Esophagus muscularis mucosa (tissue), 4 donors: Measurements from ENCODE around the gene SH3D19. TPM values are rescaled to one million over a fixed set of nuclear protein-coding genes. Genes with fewer than 3 reads are reported as not detected.

Experiments
- DNase-seq: peaks from one replicate; pipeline ENCODE4 v3.0.0-alpha.2; 2017; ENCODE audit errors: extremely low spot score
- H3K27ac ChIP-seq, 4 donors: fragments of 200-600 bp; sonication (generic); replicated peaks in 1 of 4; 1 replicate in 3 of 4; 2 replicates in 1 of 4; pipeline ENCODE4 v1.5.1; 2016 to 2019; ENCODE audit warnings: mild to moderate bottlenecking in 1 of 4
- H3K27me3 ChIP-seq, 4 donors: fragments of 200-600 bp; sonication (generic); one replicate each; pipeline versions ENCODE4 v1.5.1 to v1.6.0; 2016 to 2019
- H3K36me3 ChIP-seq, 4 donors: fragments of 200-600 bp; sonication (generic); one replicate each; pipeline ENCODE4 v1.5.1; 2016 to 2019
- H3K4me1 ChIP-seq, 4 donors: fragments of 200-600 bp; sonication (generic); one replicate each; pipeline ENCODE4 v1.5.1; 2016 to 2019
- H3K4me3 ChIP-seq, 4 donors: fragments of 200-600 bp; sonication (generic); 1 replicate in 2 of 4; 2 replicates in 2 of 4; pipeline ENCODE4 v1.5.1; 2016 to 2019; ENCODE audit warnings: mild to moderate bottlenecking in 4 of 4, moderate library complexity in 1 of 4
- H3K9me3 ChIP-seq, 4 donors: fragments of 200-600 bp; sonication (generic); 1 replicate in 3 of 4; 2 replicates in 1 of 4; pipeline ENCODE4 v1.5.1; 2016 to 2019
- EP300 ChIP-seq: sonication (generic); formaldehyde crosslinking; IDR thresholded peaks from one replicate; pipeline ENCODE4 v1.6.1; 2017; ENCODE audit warnings: antibody characterized with exemption
- POLR2A ChIP-seq: fragments of 450-650 bp; IDR thresholded peaks from one replicate; pipeline ENCODE4 v1.6.1; 2017; ENCODE audit warnings: antibody characterized with exemption, moderate library complexity, mild to moderate bottlenecking, low read depth
- POLR2AphosphoS5 ChIP-seq, 2 donors: sonication (generic); formaldehyde crosslinking; IDR thresholded peaks; one replicate each; pipeline ENCODE4 v1.6.1; 2017; ENCODE audit warnings: antibody characterized with exemption in 2 of 2
- WGBS: methylation state at CpG from one replicate; pipeline ENCODE4 v1.1.5; 2018; 5-methylcytosine and 5-hydroxymethylcytosine counted together
- intact Hi-C: fragments of 100-400 bp; cut with DNase I; formaldehyde crosslinking; loops from one replicate; pipeline ENCODE4 v1.15.1; 2023
- total RNA-seq, 4 donors: library from RNA; depleted of rRNA; stranded (reverse); fragments of >200 nt; gene quantifications; one replicate each; pipeline versions ENCODE4 v1.1.0 to v1.2.1, GENCODE V29; 2016
- TF ChIP-seq, protein P1 (sequence below), 3 experiments: fragments of 200-600 bp in 2 of 3; fragments of 450-650 bp in 1 of 3; sonication (generic) in 2 of 3; IDR thresholded peaks; one replicate each; pipeline ENCODE4 v1.5.1; 2017 to 2019; ENCODE audit warnings: antibody characterized with exemption in 3 of 3, mild to moderate bottlenecking in 2 of 3, moderate library complexity in 1 of 3

The SH3D19 gene
- total RNA-seq, 4 donors from 2014 or later: 115 to 186 (median 177) TPM

DNA sequence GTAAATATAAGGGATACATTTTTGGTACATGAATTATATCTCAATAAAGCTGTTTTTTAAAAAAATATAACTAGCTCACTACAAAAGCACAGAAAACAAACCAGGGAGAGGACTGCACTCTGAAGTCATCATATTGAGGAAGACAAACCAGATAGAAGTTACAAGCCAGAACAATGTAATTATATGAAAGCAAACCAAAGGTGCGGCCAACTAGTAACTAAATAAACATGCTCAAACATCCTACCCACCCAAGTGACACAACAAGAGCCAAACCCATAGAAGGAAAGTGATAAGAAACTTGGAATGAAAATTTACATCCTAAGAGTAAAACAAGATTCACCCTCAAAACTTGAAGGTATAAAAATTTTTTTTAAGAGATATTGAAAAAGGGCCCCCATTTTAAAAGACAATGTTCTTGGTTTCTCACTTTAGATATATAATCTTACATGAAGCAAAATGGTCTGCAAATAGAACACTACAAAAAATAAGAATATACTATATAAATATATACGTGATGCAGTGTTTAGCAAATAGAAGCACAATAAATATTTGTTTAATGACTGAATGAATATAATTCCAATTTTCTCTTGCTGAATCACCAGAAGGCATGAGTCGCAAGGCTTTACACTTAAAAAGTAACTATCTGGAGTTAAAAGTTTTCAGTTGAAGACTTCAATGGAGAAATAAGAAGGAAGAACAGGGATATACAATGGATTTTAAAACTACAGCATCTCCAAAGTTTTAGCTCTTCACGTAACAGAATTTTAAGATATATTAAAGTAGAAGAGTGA lies 4.0 kb upstream of the SH3D19 start:
- H3K9me3 ChIP-seq: no peaks in the 10 kb centered on the region
- no peak for DNase-seq
- TF ChIP-seq EP300: no peak
- no peak for TF ChIP-seq POLR2AphosphoS5 (IDR thresholded peaks at IDR 0.05)
- TF ChIP-seq, protein P1, sequence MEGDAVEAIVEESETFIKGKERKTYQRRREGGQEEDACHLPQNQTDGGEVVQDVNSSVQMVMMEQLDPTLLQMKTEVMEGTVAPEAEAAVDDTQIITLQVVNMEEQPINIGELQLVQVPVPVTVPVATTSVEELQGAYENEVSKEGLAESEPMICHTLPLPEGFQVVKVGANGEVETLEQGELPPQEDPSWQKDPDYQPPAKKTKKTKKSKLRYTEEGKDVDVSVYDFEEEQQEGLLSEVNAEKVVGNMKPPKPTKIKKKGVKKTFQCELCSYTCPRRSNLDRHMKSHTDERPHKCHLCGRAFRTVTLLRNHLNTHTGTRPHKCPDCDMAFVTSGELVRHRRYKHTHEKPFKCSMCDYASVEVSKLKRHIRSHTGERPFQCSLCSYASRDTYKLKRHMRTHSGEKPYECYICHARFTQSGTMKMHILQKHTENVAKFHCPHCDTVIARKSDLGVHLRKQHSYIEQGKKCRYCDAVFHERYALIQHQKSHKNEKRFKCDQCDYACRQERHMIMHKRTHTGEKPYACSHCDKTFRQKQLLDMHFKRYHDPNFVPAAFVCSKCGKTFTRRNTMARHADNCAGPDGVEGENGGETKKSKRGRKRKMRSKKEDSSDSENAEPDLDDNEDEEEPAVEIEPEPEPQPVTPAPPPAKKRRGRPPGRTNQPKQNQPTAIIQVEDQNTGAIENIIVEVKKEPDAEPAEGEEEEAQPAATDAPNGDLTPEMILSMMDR (IDR thresholded peaks at IDR 0.05): no peak
- no peak for TF ChIP-seq POLR2A
- H3K4me1 ChIP-seq: peaks cover 0 to 12% (median 6%) of the 10 kb centered on the region in 4 donors
- H3K4me3 ChIP-seq: no peak overlapping the region
- H3K36me3 ChIP-seq: no peaks in the 10 kb centered on the region
- no peak overlapping the region for H3K27ac ChIP-seq
- intact Hi-C loops: loop anchor here (10.0 kb wide), 1 partner anchor 165 kb away; no protein-coding TSS in a partner anchor
- no peaks in the 10 kb centered on the region for H3K27me3 ChIP-seq
- whole genome bisulfite sequencing: 92% methylated on average over 4 of the region's 4 CpGs

DNA sequence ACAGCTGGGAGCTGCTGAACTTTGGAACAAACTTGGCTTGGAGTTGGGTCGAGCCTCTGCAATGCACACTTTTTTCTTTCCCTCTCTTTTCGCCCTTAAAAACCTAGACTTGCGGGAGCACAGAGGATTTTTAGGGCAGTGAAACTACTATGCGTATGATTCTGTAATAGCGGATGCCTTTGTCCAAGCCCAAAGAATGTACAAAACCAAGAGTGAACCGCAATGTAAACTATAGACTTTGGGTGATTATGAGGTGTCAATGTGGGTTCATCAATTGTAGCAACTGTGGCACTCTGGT lies 493 bp upstream of the SH3D19 start:
- intact Hi-C loops: loop anchor here (10.0 kb wide), 1 partner anchor 161 kb away; no protein-coding TSS in a partner anchor
- 41% methylated on average over 6 of the region's 6 CpGs for WGBS
- TF ChIP-seq, protein P1 (IDR thresholded peaks at IDR 0.05): no peak
- TF ChIP-seq EP300: no peak
- TF ChIP-seq POLR2A: no peak
- TF ChIP-seq POLR2AphosphoS5 (IDR thresholded peaks at IDR 0.05): no peak
- no peaks in the 10 kb centered on the region for H3K36me3 ChIP-seq
- H3K9me3 ChIP-seq: no peaks in the 10 kb centered on the region
- H3K27ac ChIP-seq: peak overlapping the region; percentile 95 to 98 (median 96)
- no peaks in the 10 kb centered on the region for H3K27me3 ChIP-seq
- peaks cover 26 to 47% (median 37%) of the 10 kb centered on the region in 4 donors for H3K4me1 ChIP-seq
- peak overlapping the region; percentile 85 to 90 (median 87) for H3K4me3 ChIP-seq
- no peak for DNase-seq

DNA sequence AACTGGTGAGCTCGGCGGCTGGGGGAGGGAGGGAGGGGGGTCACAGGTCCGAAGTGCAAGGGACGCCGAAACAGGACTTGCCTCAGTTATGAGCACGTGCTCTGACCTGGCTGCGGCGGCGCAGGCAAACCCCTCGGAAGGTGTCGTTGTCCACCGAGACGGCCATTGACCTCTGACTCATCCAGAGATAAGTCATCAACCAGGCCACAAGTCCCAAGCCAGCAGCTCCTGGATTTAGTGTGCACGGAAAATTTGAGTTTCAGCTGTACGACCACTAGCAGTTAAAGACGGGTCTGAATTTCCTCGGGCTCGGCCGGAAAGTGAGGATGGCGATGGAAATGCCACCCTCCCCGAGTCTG lies 674 bp downstream of the SH3D19 start:
- H3K27me3 ChIP-seq: no peaks in the 10 kb centered on the region
- DNase-seq: no peak
- H3K36me3 ChIP-seq: no peaks in the 10 kb centered on the region
- 8% methylated on average over 6 of the region's 21 CpGs for WGBS
- intact Hi-C loops: loop anchor here (5.0 to 10.0 kb wide), 2 partner anchors 160 to 212 kb away; no protein-coding TSS in a partner anchor
- peak overlapping the region; percentile 95 to 98 (median 96) for H3K27ac ChIP-seq
- no peaks in the 10 kb centered on the region for H3K9me3 ChIP-seq
- H3K4me1 ChIP-seq: peaks cover 26 to 59% (median 46%) of the 10 kb centered on the region in 4 donors
- TF ChIP-seq POLR2AphosphoS5 (IDR thresholded peaks at IDR 0.05): peak; percentile 35 to 48
- no peak for TF ChIP-seq POLR2A
- TF ChIP-seq EP300: no peak
- TF ChIP-seq, protein P1 (IDR thresholded peaks at IDR 0.05): no peak
- H3K4me3 ChIP-seq: peak overlapping the region; percentile 85 to 90 (median 87)

DNA sequence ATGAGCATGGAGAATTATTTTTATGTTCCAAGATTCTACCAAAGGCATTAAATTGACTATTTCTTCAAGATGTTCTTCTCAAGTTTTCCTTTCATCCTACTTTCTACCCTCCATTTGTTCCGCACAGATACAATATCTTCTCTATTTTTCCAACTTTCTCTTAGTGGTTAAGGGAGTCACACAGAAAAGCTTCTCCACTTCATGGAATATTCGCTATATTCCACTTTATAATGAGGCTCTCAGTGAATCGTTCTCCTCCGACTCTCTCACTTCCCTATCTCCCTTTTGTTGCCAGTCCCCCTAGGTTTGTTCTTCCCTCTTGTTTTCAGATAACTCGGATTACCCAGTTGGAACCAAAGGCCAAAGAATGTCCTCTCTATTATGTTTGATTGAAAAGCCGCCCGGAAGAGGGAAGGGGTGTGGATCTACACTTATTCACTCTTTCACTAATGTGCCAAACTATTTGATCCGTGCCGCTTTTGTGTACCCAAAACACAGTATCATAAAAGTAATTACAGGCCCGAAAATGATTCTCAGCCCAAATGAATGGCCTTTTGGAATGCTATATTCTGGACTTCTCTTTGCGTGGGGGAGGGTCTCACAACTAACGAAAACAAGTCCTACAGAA lies 1.2 kb downstream of the SH3D19 start:
- Histone ChIP-seq H3K36me3 (no peaks in the 10 kb centered on the region), H3K4me1 (peaks cover 26 to 62% (median 48%) of the 10 kb centered on the region in 4 donors), H3K9me3 (no peaks in the 10 kb centered on the region), H3K27ac (peak overlapping the region; percentile 95 to 98 (median 96)), H3K27me3 (no peaks in the 10 kb centered on the region), H3K4me3 (peak overlapping the region; percentile 85 to 90 (median 87))
- TF ChIP-seq POLR2A (no peak), EP300 (no peak), POLR2AphosphoS5 (IDR thresholded peaks at IDR 0.05) (no peak)
- TF ChIP-seq, protein P1 (IDR thresholded peaks at IDR 0.05): no peak
- peak; percentile 88 for DNase-seq
- intact Hi-C loops: loop anchor here (5.0 to 10.0 kb wide), 2 partner anchors 159 to 212 kb away; no protein-coding TSS in a partner anchor
- WGBS: 19% methylated on average over 12 of the region's 12 CpGs
